B cell (primary cell): ENCODE measurements around the gene HMGXB3. TPM values are rescaled to one million over a fixed set of nuclear protein-coding genes. Genes with fewer than 3 reads are reported as not detected.

Source experiments
- ATAC-seq: fragments of 200-7000 bp; cut with Tn5 transposase; one replicate; pipeline ENCODE4 v1.10.0; 2021; ENCODE audit warnings: low read depth, mild to moderate bottlenecking, moderate number of reproducible peaks, moderate library complexity
- CTCF ChIA-PET: fragments of 350-600 bp; sonication (Branson Sonifier 250); formaldehyde crosslinking; loops from one replicate; lab custom pipeline; 2021; ENCODE audit warnings: antibody characterized with exemption, inconsistent platforms; lab: Charles Lee
- POLR2A ChIA-PET: fragments of 350-600 bp; sonication (Branson Sonifier 250); formaldehyde crosslinking; loops from one replicate; lab custom pipeline; 2021; ENCODE audit warnings: antibody characterized with exemption; lab: Charles Lee
- DNase-seq: peaks from one replicate; pipeline ENCODE4 v3.0.0; 2013
- H2AFZ ChIP-seq: 2 replicates; pipeline ENCODE4 v1.6.1; 2012; ENCODE audit warnings: mild to moderate bottlenecking, low read depth, low read length; ENCODE audit not compliant: insufficient read depth, poor library complexity, severe bottlenecking
- H3K27ac ChIP-seq, 2 donors: 1 replicate in 1 of 2; 2 replicates in 1 of 2; pipeline ENCODE4 v1.5.1; 2012 to 2013; ENCODE audit warnings: low read length in 2 of 2, mild to moderate bottlenecking in 2 of 2, moderate library complexity in 1 of 2
- H3K27me3 ChIP-seq, 4 experiments: fragments of 200-600 bp in 1 of 4; sonication (generic) in 1 of 4; replicated peaks in 1 of 4; 1 replicate in 2 of 4; 2 replicates in 2 of 4; pipeline versions ENCODE4 v1.6.1 to v1.7.0; 2013 to 2016; ENCODE audit warnings: low read length in 3 of 4, mild to moderate bottlenecking in 2 of 4, mixed read lengths in 1 of 4, moderate library complexity in 1 of 4; ENCODE audit not compliant: insufficient read depth in 4 of 4, control insufficient read depth in 3 of 4; ENCODE audit errors: control extremely low read depth in 1 of 4
- H3K36me3 ChIP-seq, 2 experiments: replicated peaks in 1 of 2; 1 replicate in 1 of 2; 2 replicates in 1 of 2; pipeline versions ENCODE4 v1.6.1 to v1.7.1; 2013; ENCODE audit warnings: low read length in 1 of 2; ENCODE audit not compliant: insufficient read depth in 2 of 2, control insufficient read depth in 1 of 2; ENCODE audit errors: control extremely low read depth in 1 of 2, extremely low read depth in 1 of 2
- H3K4me1 ChIP-seq, 2 donors: fragments of 200-600 bp in 1 of 2; sonication (generic) in 1 of 2; 1 replicate in 1 of 2; 2 replicates in 1 of 2; pipeline versions ENCODE4 v1.5.1 to v1.6.1; 2013 to 2017; ENCODE audit warnings: low read length in 2 of 2; ENCODE audit not compliant: control insufficient read depth in 2 of 2, insufficient read depth in 2 of 2
- H3K4me2 ChIP-seq: replicated peaks from 2 replicates; pipeline ENCODE3; 2012; ENCODE audit warnings: mild to moderate bottlenecking, low read depth, low read length; ENCODE audit not compliant: poor library complexity, severe bottlenecking
- H3K4me3 ChIP-seq, 5 experiments: fragments of 200-600 bp in 1 of 5; sonication (generic) in 1 of 5; 1 replicate in 3 of 5; 2 replicates in 2 of 5; pipeline versions ENCODE4 v1.5.1 to v1.7.0; 2011 to 2016; ENCODE audit warnings: low read length in 4 of 5, mild to moderate bottlenecking in 4 of 5, low read depth in 2 of 5, control low read depth in 1 of 5, moderate library complexity in 1 of 5; ENCODE audit not compliant: insufficient read depth in 1 of 5; ENCODE audit errors: control extremely low read depth in 1 of 5, extremely low read depth in 1 of 5
- H3K79me2 ChIP-seq: fragments of 200-600 bp; sonication (generic); one replicate; pipeline ENCODE4 v1.6.0; 2016; ENCODE audit warnings: low read length; ENCODE audit not compliant: control insufficient read depth, insufficient read depth
- H3K9ac ChIP-seq: fragments of 200-600 bp; sonication (generic); 2 replicates; pipeline ENCODE4 v1.6.1; 2017; ENCODE audit warnings: mild to moderate bottlenecking, low read length, moderate library complexity
- H3K9me3 ChIP-seq, 3 donors: one replicate each; pipeline versions ENCODE4 v1.6.1 to v1.7.1; 2013; ENCODE audit warnings: low read length in 2 of 3; ENCODE audit not compliant: control insufficient read depth in 2 of 3, insufficient read depth in 1 of 3; ENCODE audit errors: control extremely low read depth in 1 of 3
- H4K20me1 ChIP-seq: 2 replicates; pipeline ENCODE4 v1.6.0; 2012; ENCODE audit warnings: mild to moderate bottlenecking, low read length; ENCODE audit not compliant: insufficient read depth, control insufficient read depth, poor library complexity, severe bottlenecking
- H3K27ac Mint-ChIP-seq: one replicate; pipeline ENCODE4 v1.8.0; 2021; ENCODE audit warnings: mixed read lengths
- H3K27me3 Mint-ChIP-seq: one replicate; pipeline ENCODE4 v1.8.0; 2021; ENCODE audit warnings: mixed read lengths
- H3K4me1 Mint-ChIP-seq: one replicate; pipeline ENCODE4 v1.8.0; 2021; ENCODE audit warnings: mixed read lengths
- H3K4me3 Mint-ChIP-seq: one replicate; pipeline ENCODE4 v1.8.0; 2021; ENCODE audit warnings: mixed read lengths
- H3K9me3 Mint-ChIP-seq: one replicate; pipeline ENCODE4 v1.8.0; 2022; ENCODE audit warnings: mixed read lengths; ENCODE audit not compliant: insufficient read depth
- CTCF ChIP-seq: fragments of 200-600 bp; IDR thresholded peaks from one replicate; pipeline ENCODE4 v1.8.0; 2022; ENCODE audit warnings: antibody characterized with exemption, mild to moderate bottlenecking
- EZH2 ChIP-seq: IDR thresholded peaks from 2 replicates; pipeline ENCODE4 v1.6.1; 2012; ENCODE audit warnings: borderline replicate concordance, low read depth, mild to moderate bottlenecking, moderate library complexity, low read length; ENCODE audit not compliant: insufficient read depth, poor library complexity, severe bottlenecking
- WGBS: methylation state at CpG from one replicate; pipeline ENCODE4 v1.1.5; 2013; ENCODE audit warnings: missing lambda C conversion rate; ENCODE audit not compliant: insufficient coverage; 5-methylcytosine and 5-hydroxymethylcytosine counted together
- intact Hi-C: fragments of 100-400 bp; cut with micrococcal nuclease; formaldehyde crosslinking; loops from one replicate; pipeline ENCODE4 v1.10.0; 2022
- polyA plus RNA-seq: library from polyadenylated mRNA; depleted of rRNA; stranded (reverse); fragments of >200 nt; gene quantifications from 2 replicates; pipeline ENCODE4 v1.2.3, GENCODE V29; 2012
- total RNA-seq, 2 donors: library from RNA; stranded (reverse); fragments of 120-200 nt in 1 of 2; gene quantifications; 1 replicate in 1 of 2; 2 replicates in 1 of 2; pipeline versions ENCODE4 v1.2.3 to v1.2.4, GENCODE V29; 2013 to 2022

Gene HMGXB3
- total and polyA plus RNA-seq, 2 donors (not counting 1 experiment from before 2014, with no cell fraction given) = 28.5 to 35.7 TPM

- H3K4me2 ChIP-seq = no peak overlapping the region
- POLR2A ChIA-PET = no interaction called here
- H3K4me3 ChIP-seq = no peak overlapping the region
- no peaks in the 10 kb centered on the region for H3K9me3 ChIP-seq
- H3K27ac Mint-ChIP-seq = no peak overlapping the region
- WGBS = 100% methylated on average over 2 of the region's 2 CpGs
- H3K9ac ChIP-seq = no peak overlapping the region
- H2AFZ ChIP-seq = no peak overlapping the region
- TF ChIP-seq EZH2 = no peak
- TF ChIP-seq CTCF = no peak
- no peaks in the 10 kb centered on the region for H3K4me1 ChIP-seq
- H3K27ac ChIP-seq = no peak overlapping the region
- H3K9me3 Mint-ChIP-seq = no peaks in the 10 kb centered on the region
- ATAC-seq = no peak
- intact Hi-C loops = no loop called here
- no peaks in the 10 kb centered on the region for H3K4me1 Mint-ChIP-seq
- CTCF ChIA-PET = no interaction called here
- no peak overlapping the region for H3K4me3 Mint-ChIP-seq
- peaks cover 0 to 24% of the 10 kb centered on the region in 2 experiments for H3K36me3 ChIP-seq
- DNase-seq = no peak
- no peaks in the 10 kb centered on the region for H3K27me3 ChIP-seq
- H3K27me3 Mint-ChIP-seq = no peaks in the 10 kb centered on the region
- no peaks in the 10 kb centered on the region for H4K20me1 ChIP-seq
- H3K79me2 ChIP-seq = no peaks in the 10 kb centered on the region
Observed at GRCh38 chr5:150057511-150057910, 57.0 kb downstream of the HMGXB3 start.

GRCh38 chr5:150057996-150058395 lies 57.5 kb downstream of the HMGXB3 start:
- intact Hi-C loops = no loop called here
- Histone ChIP-seq H3K36me3 (peaks cover 0 to 19% of the 10 kb centered on the region in 2 experiments), H3K4me1 (no peaks in the 10 kb centered on the region), H4K20me1 (no peaks in the 10 kb centered on the region), H2AFZ (no peak overlapping the region), H3K27me3 (no peaks in the 10 kb centered on the region), H3K27ac (no peak overlapping the region), H3K9me3 (no peaks in the 10 kb centered on the region), H3K4me2 (no peak overlapping the region), H3K9ac (no peak overlapping the region), H3K4me3 (no peak overlapping the region), H3K79me2 (no peaks in the 10 kb centered on the region)
- Mint-ChIP-seq H3K27me3 (no peaks in the 10 kb centered on the region), H3K4me3 (no peak overlapping the region), H3K9me3 (no peaks in the 10 kb centered on the region), H3K27ac (no peak overlapping the region), H3K4me1 (no peaks in the 10 kb centered on the region)
- DNase-seq = no peak
- no peak for TF ChIP-seq EZH2
- ChIA-PET CTCF (no interaction called here), POLR2A (no interaction called here)
- no peak for ATAC-seq
- 100% methylated on average over 4 of the region's 5 CpGs for WGBS
